Astrocyte of the spinal cord (primary cell): ENCODE data around the gene NHS.
A peak's percentile ranks its signal among the peaks of the same experiment; 100 is the strongest.

Experiments
- DNase-seq: peaks from one replicate; pipeline ENCODE4 v3.0.0; 2011; ENCODE audit warnings: low read depth, low spot score
- H3K4me3 ChIP-seq: 2 replicates; pipeline ENCODE4 v1.5.1; 2011; ENCODE audit warnings: low read depth, mild to moderate bottlenecking, low read length, moderate library complexity
- in situ Hi-C: cut with HindIII; loops from 2 replicates; pipeline ENCODE4 v1.10.0; 2017; ENCODE audit warnings: low sequenced_read_pairs
- TF ChIP-seq, protein P1 (sequence below): IDR thresholded peaks from 2 replicates; pipeline ENCODE4 v1.5.1; 2012; ENCODE audit warnings: low read depth, mild to moderate bottlenecking, low read length, inconsistent platforms

NHS gene

GRCh38 chrX:17462881-17463280, 87.9 kb downstream of the NHS start:
- in situ Hi-C loops: no loop called here
- DNase-seq: no peak
- TF ChIP-seq, protein P1, sequence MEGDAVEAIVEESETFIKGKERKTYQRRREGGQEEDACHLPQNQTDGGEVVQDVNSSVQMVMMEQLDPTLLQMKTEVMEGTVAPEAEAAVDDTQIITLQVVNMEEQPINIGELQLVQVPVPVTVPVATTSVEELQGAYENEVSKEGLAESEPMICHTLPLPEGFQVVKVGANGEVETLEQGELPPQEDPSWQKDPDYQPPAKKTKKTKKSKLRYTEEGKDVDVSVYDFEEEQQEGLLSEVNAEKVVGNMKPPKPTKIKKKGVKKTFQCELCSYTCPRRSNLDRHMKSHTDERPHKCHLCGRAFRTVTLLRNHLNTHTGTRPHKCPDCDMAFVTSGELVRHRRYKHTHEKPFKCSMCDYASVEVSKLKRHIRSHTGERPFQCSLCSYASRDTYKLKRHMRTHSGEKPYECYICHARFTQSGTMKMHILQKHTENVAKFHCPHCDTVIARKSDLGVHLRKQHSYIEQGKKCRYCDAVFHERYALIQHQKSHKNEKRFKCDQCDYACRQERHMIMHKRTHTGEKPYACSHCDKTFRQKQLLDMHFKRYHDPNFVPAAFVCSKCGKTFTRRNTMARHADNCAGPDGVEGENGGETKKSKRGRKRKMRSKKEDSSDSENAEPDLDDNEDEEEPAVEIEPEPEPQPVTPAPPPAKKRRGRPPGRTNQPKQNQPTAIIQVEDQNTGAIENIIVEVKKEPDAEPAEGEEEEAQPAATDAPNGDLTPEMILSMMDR: no peak
- no peak overlapping the region for H3K4me3 ChIP-seq

GRCh38 chrX:17464194-17464593, 89.2 kb downstream of the NHS start:
- H3K4me3 ChIP-seq: no peak overlapping the region
- TF ChIP-seq, protein P1: no peak
- in situ Hi-C loops: no loop called here
- peak; percentile 19 for DNase-seq

DNA sequence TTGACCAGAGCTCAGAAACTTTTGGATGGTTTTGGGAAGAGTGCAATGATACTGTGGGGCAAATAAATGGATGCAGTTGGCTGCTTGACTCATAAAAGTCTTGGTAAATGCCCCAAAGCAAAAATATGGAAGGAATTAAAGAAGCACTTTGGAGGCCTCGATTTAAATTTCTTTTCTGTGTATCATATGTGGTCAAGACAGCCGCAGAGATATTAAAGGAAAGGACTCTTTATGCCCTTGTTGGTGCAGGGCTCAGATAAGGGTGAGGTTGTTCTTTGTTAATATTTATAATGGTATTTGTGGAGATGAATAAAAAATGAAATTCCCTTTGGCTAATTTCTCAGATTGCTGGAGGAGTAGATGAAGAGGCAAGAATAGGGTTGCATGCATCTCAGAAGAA, 90.2 kb downstream of the NHS start:
- no peak for DNase-seq
- H3K4me3 ChIP-seq: no peak overlapping the region
- TF ChIP-seq, protein P1: no peak
- in situ Hi-C loops: no loop called here

- in situ Hi-C loops: no loop called here
- no peak for DNase-seq
- no peak overlapping the region for H3K4me3 ChIP-seq
- TF ChIP-seq, protein P1: no peak
Measured at GRCh38 chrX:17465802-17466201, 90.8 kb downstream of the NHS start.

DNA sequence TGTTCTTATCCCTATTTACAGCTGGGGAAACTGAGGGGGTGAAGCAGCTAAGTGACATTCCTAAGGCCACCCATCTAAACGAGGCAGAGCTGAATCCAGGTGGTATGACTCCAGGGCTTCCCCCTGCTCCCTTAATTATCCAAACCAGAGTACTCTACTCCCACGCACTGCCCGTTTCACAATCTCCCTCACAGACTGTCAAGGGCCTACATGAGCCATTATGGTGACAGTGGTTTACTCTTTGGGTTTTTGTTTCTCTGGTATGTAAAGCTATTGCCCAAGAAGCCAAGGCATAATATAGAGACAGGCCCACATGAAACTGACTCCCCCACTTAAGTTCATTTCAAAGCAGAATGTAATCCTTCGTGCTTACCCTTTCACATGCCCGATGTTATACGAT, 95.1 kb downstream of the NHS start:
- no peak for DNase-seq
- TF ChIP-seq, protein P1: no peak
- in situ Hi-C loops: no loop called here
- no peak overlapping the region for H3K4me3 ChIP-seq

DNA sequence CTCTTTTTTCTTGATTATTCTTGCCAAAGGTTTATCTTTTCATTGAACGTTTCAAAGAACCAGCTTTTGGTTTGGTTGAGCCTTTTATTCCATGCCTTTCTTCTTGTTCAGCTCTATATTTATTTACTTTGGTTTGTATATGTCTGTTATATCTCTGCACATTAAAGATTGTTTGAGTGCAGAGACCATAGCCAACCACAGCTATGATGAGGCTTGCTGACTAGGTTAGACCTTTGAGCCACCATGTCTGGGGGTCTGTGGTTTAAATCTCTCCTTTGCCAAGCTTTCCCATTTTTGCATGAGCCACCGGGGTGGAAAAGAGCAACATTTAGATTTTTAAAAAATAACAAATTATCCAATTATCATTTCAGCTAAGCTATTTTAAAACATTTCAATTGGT, 96.1 kb downstream of the NHS start:
- H3K4me3 ChIP-seq: no peak overlapping the region
- TF ChIP-seq, protein P1: no peak
- DNase-seq: peak; percentile 10
- in situ Hi-C loops: no loop called here

DNA sequence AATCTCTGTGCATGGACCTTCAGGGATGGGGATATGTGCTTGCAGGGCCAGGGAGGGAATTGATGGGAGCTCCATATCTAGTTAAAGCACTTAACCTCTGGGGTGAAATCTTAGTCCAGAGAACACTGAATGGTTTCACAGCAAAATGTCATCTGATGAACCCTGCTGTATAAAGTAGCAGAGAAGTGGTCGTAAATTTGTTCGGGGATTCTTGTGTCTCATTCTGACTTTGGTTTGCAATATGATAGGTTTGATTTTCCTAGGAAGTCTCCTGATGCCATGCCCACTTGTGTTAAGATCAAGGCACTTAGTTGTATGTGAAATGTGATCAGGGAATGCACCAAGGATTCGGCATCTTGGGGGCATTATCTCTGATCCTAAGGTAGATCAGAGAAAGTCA, 96.9 kb downstream of the NHS start:
- no peak overlapping the region for H3K4me3 ChIP-seq
- TF ChIP-seq, protein P1: no peak
- in situ Hi-C loops: no loop called here
- DNase-seq: no peak
